HCT116 (cell line): ENCODE data around the gene CA14. TPM values are rescaled to one million over a fixed set of nuclear protein-coding genes. Genes with fewer than 3 reads are reported as not detected.

Source experiments
- ATAC-seq: fragments of 200-7000 bp; cut with Tn5 transposase; 2 replicates; pipeline ENCODE4 v1.9.1; 2020; ENCODE audit warnings: mild to moderate bottlenecking, moderate library complexity
- BruUV-seq: library from RNA; stranded (reverse); fragments of 400-500 nt; replicated peaks from 2 replicates; lab custom pipeline; 2021; lab: Mats Ljungman, UMichigan
- CTCF ChIA-PET: fragments of 300-600 bp; sonication (Branson Sonifier 250); formaldehyde crosslinking; loops from one replicate; lab custom pipeline; 2021; ENCODE audit warnings: antibody characterized with exemption; lab: Charles Lee
- POLR2A ChIA-PET: fragments of 300-600, 350-600 bp; sonication (Branson Sonifier 250); formaldehyde crosslinking; loops from one replicate; lab custom pipeline; 2021; ENCODE audit warnings: antibody characterized with exemption; lab: Charles Lee
- RAD21 ChIA-PET, 2 experiments: fragments of 300-600 bp; sonication (Branson Sonifier 250); formaldehyde crosslinking; loops; one replicate each; lab custom pipeline; 2023; ENCODE audit warnings: low total read pairs in 2 of 2; ENCODE audit not compliant: uncharacterized antibody in 2 of 2, unreplicated experiment in 2 of 2, low non-redundant PET in 1 of 2; lab: Charles Lee
- DNase-seq: peaks from one replicate; pipeline ENCODE4 v3.0.0-alpha.2; 2010; ENCODE audit warnings: low read depth, low spot score
- H2AFZ ChIP-seq: fragments of 200-600 bp; shearing (Covaris generic), sonication (generic); 2 replicates; pipeline ENCODE4 v1.6.1; 2017; ENCODE audit warnings: low read depth, mixed run types, mixed read lengths, antibody characterized with exemption, low read length; ENCODE audit not compliant: poor library complexity, severe bottlenecking
- H3K27ac ChIP-seq: 2 replicates; pipeline ENCODE4 v1.5.1; 2012; ENCODE audit warnings: low read depth, low read length
- H3K27me3 ChIP-seq: fragments of 200-600 bp; sonication (generic); 2 replicates; pipeline ENCODE4 v1.6.1; 2016; ENCODE audit warnings: mixed run types, low read length, mixed read lengths; ENCODE audit not compliant: insufficient read depth
- H3K36me3 ChIP-seq, 2 experiments: fragments of 200-500 bp in 1 of 2; fragments of 200-600 bp in 1 of 2; sonication (Bioruptor generic) in 1 of 2; sonication (generic) in 1 of 2; 2 replicates each; pipeline versions ENCODE4 v1.5.1 to v1.6.1; 2014 to 2016; ENCODE audit warnings: low read length in 2 of 2, inconsistent platforms in 1 of 2, mixed read lengths in 1 of 2, mixed run types in 1 of 2; ENCODE audit not compliant: insufficient read depth in 2 of 2, control insufficient read depth in 1 of 2
- H3K4me1 ChIP-seq, 2 experiments: fragments of 200-600 bp in 1 of 2; sonication (generic) in 1 of 2; 2 replicates each; pipeline versions ENCODE4 v1.5.1 to v1.6.1; 2012 to 2017; ENCODE audit warnings: low read length in 2 of 2, inconsistent platforms in 1 of 2, mild to moderate bottlenecking in 1 of 2, mixed read lengths in 1 of 2, mixed run types in 1 of 2, moderate library complexity in 1 of 2; ENCODE audit not compliant: insufficient read depth in 2 of 2, control insufficient read depth in 1 of 2
- H3K4me2 ChIP-seq: fragments of 200-600 bp; sonication (generic); 2 replicates; pipeline ENCODE4 v1.6.1; 2017; ENCODE audit warnings: mixed run types, low read length, mixed read lengths
- H3K4me3 ChIP-seq, 2 experiments: fragments of 200-600 bp in 1 of 2; sonication (generic) in 1 of 2; replicated peaks in 1 of 2; 2 replicates each; pipeline ENCODE4 v1.5.1; 2011 to 2016; ENCODE audit warnings: low read length in 2 of 2, control low read depth in 1 of 2, low read depth in 1 of 2, mild to moderate bottlenecking in 1 of 2, mixed read lengths in 1 of 2, mixed run types in 1 of 2
- H3K79me2 ChIP-seq: fragments of 200-600 bp; sonication (generic); 2 replicates; pipeline ENCODE4 v1.6.1; 2017; ENCODE audit warnings: mild to moderate bottlenecking, mixed run types, low read length, moderate library complexity, mixed read lengths; ENCODE audit not compliant: insufficient read depth
- H3K9ac ChIP-seq: fragments of 200-600 bp; sonication (generic); 2 replicates; pipeline ENCODE4 v1.6.1; 2016; ENCODE audit warnings: low read length, mixed read lengths
- H3K9me2 ChIP-seq: fragments of 200-600 bp; sonication (generic), shearing (Covaris generic); 2 replicates; pipeline ENCODE4 v1.6.1; 2017; ENCODE audit warnings: mixed run types, mild to moderate bottlenecking, moderate library complexity; ENCODE audit not compliant: insufficient read depth
- H3K9me3 ChIP-seq, 2 experiments: fragments of 200-500 bp in 1 of 2; fragments of 200-600 bp in 1 of 2; sonication (Bioruptor generic) in 1 of 2; sonication (generic) in 1 of 2; 2 replicates each; pipeline ENCODE4 v1.6.1; 2014 to 2017; ENCODE audit warnings: low read length in 2 of 2, mixed read lengths in 2 of 2, inconsistent platforms in 1 of 2, low read depth in 1 of 2, mild to moderate bottlenecking in 1 of 2, mixed run types in 1 of 2, moderate library complexity in 1 of 2; ENCODE audit not compliant: control insufficient read depth in 1 of 2, insufficient read depth in 1 of 2
- H4K20me1 ChIP-seq: fragments of 200-600 bp; sonication (generic), shearing (Covaris generic); 2 replicates; pipeline ENCODE4 v1.6.1; 2017; ENCODE audit warnings: mixed run types, mild to moderate bottlenecking, moderate library complexity; ENCODE audit not compliant: insufficient read depth
- CBX3 ChIP-seq: IDR thresholded peaks from 2 replicates; pipeline ENCODE4 v1.6.1; 2012; ENCODE audit warnings: low read depth
- EGR1 ChIP-seq: IDR thresholded peaks from 2 replicates; pipeline ENCODE4 v1.6.1; 2012; ENCODE audit warnings: low read depth
- EZH2 ChIP-seq: fragments of 200-600 bp; sonication (generic); IDR thresholded peaks from 2 replicates; pipeline ENCODE4 v1.6.1; 2017; ENCODE audit warnings: antibody characterized with exemption, mixed run types
- EZH2phosphoT487 ChIP-seq: fragments of 200-600 bp; IDR thresholded peaks from 2 replicates; pipeline ENCODE4 v1.6.1; 2018; ENCODE audit warnings: antibody characterized with exemption, borderline replicate concordance
- FOSL1 ChIP-seq: IDR thresholded peaks from 2 replicates; pipeline ENCODE4 v1.6.1; 2012; ENCODE audit warnings: low read depth
- JUND ChIP-seq: IDR thresholded peaks from 2 replicates; pipeline ENCODE4 v1.6.1; 2012
- POLR2AphosphoS5 ChIP-seq: IDR thresholded peaks from 2 replicates; pipeline ENCODE4 v1.6.1; 2011; ENCODE audit warnings: mild to moderate bottlenecking, low read depth, low read length, moderate library complexity
- SIN3A ChIP-seq: IDR thresholded peaks from 2 replicates; pipeline ENCODE4 v1.6.1; 2012; ENCODE audit warnings: low read depth
- SP1 ChIP-seq: IDR thresholded peaks from 2 replicates; pipeline ENCODE4 v1.6.1; 2012; ENCODE audit warnings: low read depth
- TCF7L2 ChIP-seq: IDR thresholded peaks from 2 replicates; pipeline ENCODE4 v1.7.0; 2011; ENCODE audit warnings: borderline replicate concordance, inconsistent platforms; ENCODE audit not compliant: insufficient read depth, insufficient read length; ENCODE audit errors: extremely low read depth
- YY1 ChIP-seq: IDR thresholded peaks from 2 replicates; pipeline ENCODE4 v1.6.1; 2011; ENCODE audit warnings: low read length, low read depth, moderate library complexity, mild to moderate bottlenecking; ENCODE audit not compliant: insufficient replicate concordance; ENCODE audit errors: extremely low read depth
- ZBTB33 ChIP-seq: IDR thresholded peaks from 2 replicates; pipeline ENCODE4 v1.6.1; 2011; ENCODE audit warnings: mild to moderate bottlenecking, low read length, moderate library complexity; ENCODE audit not compliant: insufficient replicate concordance; ENCODE audit errors: extremely low read depth
- ZFX ChIP-seq: fragments of 450-650 bp; IDR thresholded peaks from 2 replicates; pipeline ENCODE4 v1.6.1; 2017
- intact Hi-C: fragments of 100-400 bp; cut with micrococcal nuclease; formaldehyde crosslinking; loops from 2 replicates; pipeline ENCODE4 v1.10.0; 2022
- total RNA-seq: library from RNA; stranded (reverse); gene quantifications from one replicate; pipeline ENCODE4 v1.2.1, GENCODE V29; 2021; ENCODE audit not compliant: unreplicated experiment
- TF ChIP-seq, protein P1 (sequence below): IDR thresholded peaks from 2 replicates; pipeline ENCODE4 v1.6.1; 2012

The CA14 gene
- total RNA-seq, 1 experiment from 2014 or later, result 0.39 TPM

GRCh38 chr1:150267896-150268295 lies 10.3 kb downstream of the CA14 start (continued):
- TF ChIP-seq, protein P1, sequence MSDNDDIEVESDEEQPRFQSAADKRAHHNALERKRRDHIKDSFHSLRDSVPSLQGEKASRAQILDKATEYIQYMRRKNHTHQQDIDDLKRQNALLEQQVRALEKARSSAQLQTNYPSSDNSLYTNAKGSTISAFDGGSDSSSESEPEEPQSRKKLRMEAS, result no peak
- TF ChIP-seq SP1 (no peak), EZH2 (no peak), CBX3 (no peak), POLR2AphosphoS5 (no peak)
- TF ChIP-seq, all 23 proteins: peak for 0

DNA sequence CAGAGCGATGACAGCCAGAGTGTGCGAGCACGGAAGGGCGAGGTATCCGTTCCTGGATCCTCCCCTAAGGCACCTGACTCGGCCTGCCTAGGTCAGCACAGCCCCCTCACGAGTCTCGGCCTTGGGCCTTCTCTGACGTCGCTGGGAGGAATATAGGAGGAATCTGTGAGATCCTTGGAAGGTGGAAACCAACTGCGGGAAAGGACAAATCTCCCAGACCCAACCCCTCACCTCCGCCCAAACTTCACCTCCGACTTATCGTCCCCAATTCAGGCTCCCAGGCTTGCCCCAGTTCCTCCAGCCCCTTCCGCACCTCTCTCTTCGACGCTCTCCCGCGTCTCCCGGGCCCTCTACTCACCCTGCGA lies 10.7 kb downstream of the CA14 start:
- intact Hi-C loops, result no loop called here
- peak overlapping the region; percentile 93 to 100 for H3K4me3 ChIP-seq
- peak overlapping the region; percentile 97 for H3K9ac ChIP-seq
- peaks cover 22 to 36% of the 10 kb centered on the region in 2 experiments for H3K4me1 ChIP-seq
- H2AFZ ChIP-seq, result no peak overlapping the region
- H3K36me3 ChIP-seq, result peaks cover 3 to 15% of the 10 kb centered on the region in 2 experiments; a peak in 2 of 4 replicates
- peaks cover 22% of the 10 kb centered on the region for H3K79me2 ChIP-seq
- ChIA-PET RAD21 (no interaction called here), POLR2A (no interaction called here), CTCF (interaction anchor here (1.0 kb wide), 1 partner anchor 12 kb away, joined by 5 read pairs; no protein-coding TSS in a partner anchor)
- DNase-seq (no peak), ATAC-seq (peak; percentile 36)
- no peaks in the 10 kb centered on the region for H3K9me3 ChIP-seq
- TF ChIP-seq ZFX (peak; percentile 76; the same call in 1 of the 2 replicates), EZH2phosphoT487 (no peak)
- H3K27me3 ChIP-seq, result no peaks in the 10 kb centered on the region
- H3K4me2 ChIP-seq, result peak overlapping the region; percentile 99
- H3K9me2 ChIP-seq, result no peaks in the 10 kb centered on the region
- H4K20me1 ChIP-seq, result no peaks in the 10 kb centered on the region
- H3K27ac ChIP-seq, result peak overlapping the region; percentile 69
- BruUV-seq, result no TSS peak

- intact Hi-C loops, result no loop called here
- BruUV-seq, result no TSS peak
- TF ChIP-seq SP1 (peak; percentile 87), FOSL1 (no peak), POLR2AphosphoS5 (peak; percentile 64), SIN3A (no peak), TCF7L2 (no peak), ZFX (peak; percentile 54; the same call in 1 of the 2 replicates), YY1 (peak; percentile 80), ZBTB33 (peak; percentile 74), CBX3 (peak; percentile 68; the same call in 1 of the 2 replicates), JUND (no peak), EGR1 (peak; percentile 85)
- TF ChIP-seq, protein P1, result peak; percentile 62
- peaks cover 22% of the 10 kb centered on the region for H3K79me2 ChIP-seq
- ChIA-PET CTCF (interaction anchor here (1.0 kb wide), 1 partner anchor 13 kb away, joined by 5 read pairs; no protein-coding TSS in a partner anchor), POLR2A (interaction anchor here (1.0 kb wide), 1 partner anchor 12 kb away, joined by 3 read pairs; no protein-coding TSS in a partner anchor), RAD21 (no interaction called here)
- H3K9ac ChIP-seq, result peak within 1 kb of the TSS; percentile 97
- peak within 1 kb of the TSS; percentile 93 to 100 for H3K4me3 ChIP-seq
- DNase-seq, result peak; percentile 91
- peak; percentile 98 for ATAC-seq
- H4K20me1 ChIP-seq, result no peaks in the 10 kb centered on the region
- H3K4me1 ChIP-seq, result peaks cover 22 to 33% of the 10 kb centered on the region in 2 experiments
- H3K36me3 ChIP-seq, result peaks cover 3 to 15% of the 10 kb centered on the region in 2 experiments; a peak in 2 of 4 replicates
- peak within 1 kb of the TSS; percentile 69 for H3K27ac ChIP-seq
- no peaks in the 10 kb centered on the region for H3K9me2 ChIP-seq
- peak within 1 kb of the TSS; percentile 47 for H2AFZ ChIP-seq
- no peaks in the 10 kb centered on the region for H3K27me3 ChIP-seq
- H3K9me3 ChIP-seq, result no peaks in the 10 kb centered on the region
- peak within 1 kb of the TSS; percentile 99 for H3K4me2 ChIP-seq
Measured at GRCh38 chr1:150268705-150269403, 11.3 kb downstream of the CA14 start, which contains the start of gene APH1A. TSS of gene APH1A (minus strand) at chr1:150269016. CDS start at chr1:150268810, 206 bp downstream.
